Activated T-cell treated with anti-CD3 and anti-CD28 coated beads for 4 hours (primary cell): ENCODE results near the gene ZNF32.
"Not testable (repeated sequence)": the region's sequence is repeated elsewhere in the genome, so short reads cannot be mapped to it uniquely, and the experiment has no call there.

Experiments
- DNase-seq: peaks from one replicate; pipeline ENCODE4 v3.0.0-alpha.2; 2020

Gene ZNF32

GRCh38 chr10:43680035-43680434, 31.4 kb upstream of the ZNF32 start:
- no peak for DNase-seq

GRCh38 chr10:43679509-43679908, 30.8 kb upstream of the ZNF32 start:
- no peak for DNase-seq

- DNase-seq, result no peak
Measured at GRCh38 chr10:43678654-43679053, 30.0 kb upstream of the ZNF32 start.

DNA sequence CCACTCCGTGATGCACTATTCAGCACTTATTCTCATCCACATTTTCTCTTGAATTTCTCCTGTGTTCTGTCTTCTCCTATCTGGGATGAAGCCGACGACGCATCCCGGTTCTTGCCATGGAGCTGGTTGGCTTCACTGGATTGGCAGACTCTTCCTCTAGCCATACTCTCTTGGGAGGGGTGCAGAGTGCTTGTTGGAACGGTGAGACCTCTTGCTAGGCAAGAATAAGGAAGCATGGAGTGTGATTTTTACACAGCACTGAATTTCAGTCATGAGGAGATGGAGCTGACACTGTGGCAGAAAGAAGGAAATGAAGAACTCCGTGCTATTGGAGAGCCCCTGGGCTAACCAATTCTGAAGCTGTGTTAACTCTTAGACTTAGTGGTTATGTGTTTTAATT, 28.2 kb upstream of the ZNF32 start:
- no peak for DNase-seq

- DNase-seq, result no peak
Measured at GRCh38 chr10:43676331-43676730, 27.6 kb upstream of the ZNF32 start.

DNA sequence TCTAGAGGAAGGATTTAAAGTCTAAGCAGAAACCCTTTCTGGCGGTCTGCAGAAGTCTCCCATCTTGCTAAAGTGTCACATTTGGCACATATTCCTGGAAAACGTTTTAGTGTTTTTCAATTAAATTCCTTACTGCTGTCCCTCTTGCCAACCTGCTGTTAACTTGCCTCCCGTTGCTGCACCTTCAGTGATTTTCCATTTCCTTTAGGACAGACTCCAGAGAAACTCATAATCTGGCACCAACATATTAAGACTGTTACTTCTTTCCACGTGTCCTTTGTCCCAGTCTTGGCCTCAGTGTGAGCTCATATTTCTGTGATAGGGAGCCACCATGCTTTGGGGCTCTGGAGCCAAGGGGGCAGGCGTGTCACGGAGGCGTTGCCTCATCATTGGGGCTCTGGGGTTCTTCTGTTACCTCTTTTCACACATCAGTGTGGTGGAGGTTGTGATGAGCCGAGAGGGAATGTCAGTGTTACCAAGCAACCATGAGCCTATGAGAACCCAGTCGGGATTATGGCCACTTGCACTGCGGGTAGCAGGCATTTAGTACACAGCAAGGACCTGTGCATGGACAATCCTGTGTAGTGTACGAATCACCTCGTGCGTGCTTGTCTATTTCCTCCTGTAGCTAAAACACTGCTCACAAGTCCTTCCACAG, 26.0 kb upstream of the ZNF32 start:
- no peak for DNase-seq

GRCh38 chr10:43673471-43673870, 24.8 kb upstream of the ZNF32 start:
- DNase-seq, result no peak

DNA sequence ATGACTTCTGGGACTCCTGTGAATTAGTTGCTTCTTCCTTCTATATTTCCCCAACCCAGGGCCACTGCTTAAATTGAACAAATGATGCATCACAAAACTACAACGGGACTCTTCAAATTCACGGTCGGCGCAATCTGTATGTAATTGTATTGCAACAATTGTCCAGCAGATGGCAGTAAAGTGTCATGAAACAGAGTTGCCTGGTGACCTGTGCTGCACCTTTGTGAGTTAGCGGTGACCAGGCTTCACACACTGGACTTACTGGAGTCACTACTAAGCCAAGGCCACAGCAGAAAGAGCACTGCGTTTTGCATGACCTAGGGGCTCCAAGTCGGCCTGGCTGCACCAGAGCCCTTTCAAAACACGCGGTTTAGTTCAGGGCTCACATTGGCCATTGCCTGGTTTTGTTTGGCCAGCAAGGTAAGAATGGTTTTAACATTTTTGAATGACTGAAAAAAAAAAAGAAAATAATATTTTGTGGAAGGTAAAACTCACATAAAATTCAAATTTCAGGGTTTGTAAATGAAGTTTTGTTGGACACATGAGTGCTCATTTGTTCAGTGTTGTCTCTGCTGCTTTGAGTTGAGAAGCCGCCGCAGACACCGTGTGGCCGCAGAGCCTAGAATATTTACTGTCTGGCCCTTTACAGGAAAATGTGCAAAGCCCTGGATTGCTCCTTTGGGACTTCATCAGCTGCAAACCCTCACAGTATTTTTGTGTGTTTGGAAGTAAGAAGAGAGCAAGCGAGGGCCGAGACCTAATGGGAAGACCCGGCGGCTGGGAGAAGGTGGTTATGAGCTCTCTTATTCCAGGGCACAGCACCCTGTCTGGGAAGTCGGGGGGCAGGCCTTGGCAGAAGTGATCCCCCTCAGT, 23.2 kb upstream of the ZNF32 start:
- peak; percentile 39 for DNase-seq

- no peak for DNase-seq
Measured at GRCh38 chr10:43669386-43669785, 20.7 kb upstream of the ZNF32 start.

- DNase-seq, result no peak
Measured at GRCh38 chr10:43667761-43668386, 19.2 kb upstream of the ZNF32 start.

GRCh38 chr10:43667317-43667731, 18.6 kb upstream of the ZNF32 start:
- DNase-seq, result no peak

DNA sequence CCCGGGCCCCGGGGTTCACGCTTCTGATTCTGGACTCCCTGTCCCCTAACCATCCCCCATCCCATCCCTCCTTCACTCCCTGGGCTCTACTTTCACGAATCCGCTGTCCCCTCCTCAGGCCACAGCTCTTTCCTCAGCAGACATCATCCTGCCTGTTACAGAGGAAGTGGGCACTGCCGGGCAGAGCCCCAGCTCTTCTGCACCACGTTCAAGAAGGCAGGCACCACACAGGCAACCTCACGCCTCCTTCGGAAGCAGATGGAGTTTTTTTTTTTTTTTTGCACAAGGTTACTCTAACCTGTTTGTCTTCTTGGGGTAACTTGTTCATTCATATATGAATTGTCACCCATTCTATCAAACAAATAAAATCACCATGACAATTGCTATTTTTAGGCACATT, 17.9 kb upstream of the ZNF32 start:
- no peak for DNase-seq

DNA sequence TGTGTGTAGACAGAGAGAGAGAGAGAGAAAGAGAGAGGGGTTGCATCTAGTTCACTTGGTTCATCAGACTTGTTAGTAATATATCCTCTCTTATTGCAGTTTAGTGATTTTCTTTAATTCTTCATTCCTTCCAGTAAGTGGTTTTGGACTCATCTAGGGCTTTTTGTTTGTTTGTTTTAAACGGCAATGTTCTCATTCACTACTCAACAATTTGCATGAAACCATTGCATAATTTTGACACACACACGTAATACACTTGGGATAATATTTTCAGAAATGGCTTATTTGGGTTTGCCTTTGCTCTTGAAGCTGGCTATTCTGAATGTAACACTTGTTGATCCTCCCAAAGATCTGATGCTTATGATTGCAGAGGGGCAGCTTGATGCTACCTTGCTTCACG, 16.4 kb upstream of the ZNF32 start:
- no peak for DNase-seq

- no peak for DNase-seq
Measured at GRCh38 chr10:43658227-43658626, 9.5 kb upstream of the ZNF32 start.

DNA sequence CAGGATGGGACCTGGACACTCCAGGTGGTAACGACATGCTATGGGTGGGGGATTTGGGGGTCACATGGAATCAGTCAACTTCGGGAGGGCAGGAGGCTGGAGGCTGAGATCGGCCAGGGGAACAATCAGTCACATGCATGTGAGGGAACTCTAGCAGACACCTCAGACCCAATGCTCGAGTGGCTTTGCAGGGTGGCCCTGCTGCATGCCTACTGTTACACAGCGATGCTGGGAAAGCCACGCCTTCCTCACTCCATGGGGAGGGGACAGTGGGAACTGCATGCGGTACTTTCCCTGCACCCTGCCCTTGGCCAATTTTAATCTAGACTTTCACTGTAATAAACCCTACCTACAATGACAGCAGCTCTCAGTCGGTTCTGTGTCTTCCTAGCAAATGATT, 6.6 kb upstream of the ZNF32 start:
- no peak for DNase-seq

DNA sequence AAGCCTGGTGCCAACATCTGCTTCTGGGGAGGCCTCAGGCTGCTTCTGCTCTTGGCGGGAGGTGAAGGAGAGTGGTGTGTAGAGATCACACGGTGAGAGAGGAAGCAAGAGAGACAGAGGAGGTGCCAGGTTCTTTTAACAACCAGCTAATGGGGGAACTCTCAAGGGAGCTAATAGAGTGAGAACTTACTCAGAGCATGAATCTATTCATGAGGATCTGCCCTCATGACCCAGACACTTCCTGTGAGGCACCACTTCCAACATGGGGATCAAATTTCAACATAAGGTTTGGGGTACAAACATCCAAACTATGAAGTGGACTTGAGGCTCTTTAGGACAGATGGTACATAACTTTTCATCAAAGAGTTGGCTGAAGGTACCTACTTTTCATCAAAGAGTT, 5.1 kb upstream of the ZNF32 start:
- no peak for DNase-seq

DNA sequence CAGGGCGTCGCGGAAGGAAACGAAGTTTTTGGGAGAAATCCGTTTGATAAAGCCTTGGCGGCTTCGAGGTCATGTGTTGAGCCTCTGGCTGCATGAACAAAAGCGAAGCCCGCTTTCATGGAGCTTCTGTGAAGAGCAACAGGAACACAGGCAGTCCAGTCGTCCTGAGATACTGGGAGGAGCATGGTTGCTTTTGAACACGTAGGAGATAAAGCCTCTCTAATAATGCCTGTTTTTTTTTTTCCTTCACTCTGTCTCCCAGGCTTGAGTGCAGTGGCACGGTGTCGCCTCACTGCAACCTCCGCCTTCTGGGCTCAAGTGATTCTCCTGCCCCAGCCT, 473 bp upstream of the ZNF32 start:
- no peak for DNase-seq

GRCh38 chr10:43648095-43648397, 635 bp downstream of the ZNF32 start:
- no peak for DNase-seq

DNA sequence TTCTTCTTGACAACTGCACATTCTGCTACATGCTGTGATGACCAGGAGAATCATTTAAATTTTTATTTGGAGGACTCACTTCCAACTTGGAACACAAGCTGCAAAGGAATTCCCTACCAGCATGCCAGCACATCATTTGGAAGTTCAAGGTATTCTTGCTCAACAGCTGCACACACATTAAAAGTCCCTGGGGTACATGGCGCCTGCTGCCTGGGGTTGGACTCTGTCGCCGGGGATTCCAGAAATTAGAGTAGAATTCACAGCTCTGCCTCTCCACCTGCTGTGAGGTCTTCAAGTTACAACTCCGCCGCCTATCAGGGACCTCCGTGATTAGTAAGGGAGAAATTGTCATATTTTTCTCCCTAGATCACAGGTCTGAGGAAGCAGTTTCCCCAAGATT, 1.1 kb downstream of the ZNF32 start:
- DNase-seq, result no peak

- DNase-seq, result no peak
Measured at GRCh38 chr10:43645866-43646265, 2.8 kb downstream of the ZNF32 start.

DNA sequence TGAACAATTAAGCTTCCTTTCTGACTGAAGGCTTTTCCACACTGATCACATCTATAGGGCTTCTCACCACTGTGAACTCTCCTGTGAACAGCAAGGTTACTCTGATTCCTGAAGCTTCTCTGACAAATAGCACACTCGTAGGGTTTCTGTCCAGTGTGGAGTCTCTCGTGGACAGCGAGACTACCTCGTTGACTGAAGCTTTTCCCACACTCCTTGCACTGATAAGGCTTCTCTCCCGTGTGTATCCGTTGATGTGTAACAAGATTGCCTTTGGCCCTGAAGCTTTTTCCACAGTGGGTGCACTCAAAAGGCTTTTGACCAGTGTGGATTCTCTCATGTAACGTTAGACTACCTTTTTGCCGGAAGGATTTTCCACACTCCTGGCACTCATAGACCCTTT, 4.4 kb downstream of the ZNF32 start:
- DNase-seq, result no peak

- no peak for DNase-seq
Measured at GRCh38 chr10:43640603-43641002, 8.1 kb downstream of the ZNF32 start.

DNA sequence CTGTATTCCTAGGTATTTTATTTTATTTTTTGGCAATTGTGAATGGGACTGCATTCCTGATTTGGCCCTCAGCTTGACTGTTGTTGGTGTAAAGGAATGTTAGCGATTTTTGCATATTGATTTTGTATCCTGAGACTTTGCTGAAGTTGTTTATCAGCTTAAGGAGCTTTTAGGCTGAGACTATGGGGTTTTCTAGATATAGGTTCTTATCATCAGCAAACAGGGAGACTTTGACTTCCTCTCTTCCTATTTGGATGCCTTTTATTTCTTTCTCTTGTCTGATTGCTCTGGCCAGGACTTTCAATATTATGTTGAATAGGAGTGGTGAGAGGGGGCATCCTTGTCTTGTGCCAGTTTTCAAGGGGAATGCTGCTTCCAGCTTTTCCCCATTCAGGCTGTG, 12.9 kb downstream of the ZNF32 start:
- DNase-seq, result not testable (repeated sequence)

DNA sequence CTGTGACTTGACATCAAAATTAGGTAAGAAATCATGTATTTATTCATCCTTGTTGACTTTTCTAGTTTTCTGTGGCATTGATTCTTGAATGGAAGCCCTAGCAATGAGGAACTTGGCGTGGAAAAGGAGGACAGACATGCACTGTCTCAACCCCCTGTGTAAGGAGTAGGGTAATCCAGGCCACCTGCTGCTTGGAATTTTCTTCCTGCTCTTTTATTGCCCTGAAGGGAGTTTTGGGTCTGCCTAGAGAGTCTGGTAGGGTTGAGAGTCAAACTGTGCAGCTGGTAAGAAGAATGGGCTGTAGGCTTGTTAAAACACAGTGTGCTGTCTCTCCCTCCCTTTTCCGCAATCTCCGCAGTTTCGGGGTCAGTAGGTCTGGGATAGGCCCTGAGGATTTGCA, 19.7 kb downstream of the ZNF32 start:
- no peak for DNase-seq

GRCh38 chr10:43627942-43628341, 20.7 kb downstream of the ZNF32 start:
- DNase-seq, result no peak
